GM18526 (cell line): ENCODE data around the gene CNTNAP5.

ENCODE experiments used
- POLR2A ChIP-seq: IDR thresholded peaks from 3 replicates; pipeline ENCODE4 v1.6.1; 2011; ENCODE audit not compliant: insufficient read length; ENCODE audit errors: extremely low read depth

Gene CNTNAP5

DNA sequence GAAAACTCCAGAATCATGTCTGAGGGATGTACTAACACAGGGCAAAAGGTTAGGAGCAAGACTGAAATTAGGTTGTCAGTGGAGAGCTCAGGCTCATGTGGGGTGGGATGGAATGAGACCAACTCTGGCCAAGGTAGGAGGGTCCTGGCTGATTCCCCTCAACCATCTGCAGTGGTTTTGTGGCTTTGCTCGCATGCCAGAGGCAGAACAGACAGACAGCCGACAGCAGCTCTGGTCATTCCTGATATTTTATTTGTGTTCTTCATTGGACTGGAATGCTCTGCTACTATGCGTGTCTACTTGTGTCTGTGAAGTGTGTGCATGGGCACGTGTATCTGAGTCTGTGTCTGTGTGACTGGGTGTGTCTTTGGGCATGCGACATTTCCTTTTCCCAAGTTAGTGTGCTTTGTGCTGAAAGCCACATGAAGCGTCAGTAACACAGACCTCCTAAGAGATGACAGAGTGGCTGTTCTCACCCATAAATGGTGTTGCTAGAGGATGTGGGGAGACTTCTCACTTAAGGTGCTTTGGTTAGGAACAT lies 239.5 kb downstream of the CNTNAP5 start:
- TF ChIP-seq POLR2A, result no peak

DNA sequence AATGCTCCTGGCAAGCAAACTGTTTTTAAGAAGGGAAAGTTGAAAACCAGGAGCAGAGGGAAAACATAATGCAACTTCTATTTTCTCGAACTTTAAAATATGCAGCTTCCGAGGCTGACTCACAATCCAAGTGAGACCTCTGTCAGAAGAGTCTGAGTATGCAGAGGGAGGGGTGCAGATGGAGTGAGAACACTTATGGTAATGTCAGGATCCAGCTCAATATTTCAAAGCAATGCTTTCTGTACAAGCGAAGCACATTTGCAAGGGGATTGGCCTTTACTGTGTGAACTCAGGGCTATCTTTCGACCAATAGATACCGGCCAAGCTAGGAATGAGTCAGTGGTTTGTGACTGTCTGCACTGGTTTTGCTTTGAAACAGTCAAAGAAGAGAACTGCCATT lies 242.7 kb downstream of the CNTNAP5 start:
- TF ChIP-seq POLR2A, result no peak

DNA sequence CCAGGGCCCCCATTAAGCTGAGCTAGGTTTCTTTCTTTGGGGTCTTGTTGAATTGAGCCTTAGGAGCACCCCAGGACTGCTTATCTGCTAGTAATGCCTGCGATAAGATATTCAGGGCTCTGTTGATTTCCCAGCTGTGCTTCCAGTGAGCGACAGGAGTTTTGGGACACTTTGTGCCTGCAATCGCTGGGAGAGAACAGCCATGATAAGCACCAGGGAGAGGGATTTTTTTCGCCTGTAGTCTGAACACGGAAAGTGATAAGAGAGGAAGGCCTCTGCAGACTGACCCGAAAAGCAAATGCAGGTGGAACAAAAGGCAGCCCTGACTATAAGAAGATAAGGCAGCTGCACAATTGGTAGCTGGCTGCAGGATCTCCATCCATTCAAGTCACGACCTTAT lies 244.3 kb downstream of the CNTNAP5 start:
- TF ChIP-seq POLR2A, result no peak

DNA sequence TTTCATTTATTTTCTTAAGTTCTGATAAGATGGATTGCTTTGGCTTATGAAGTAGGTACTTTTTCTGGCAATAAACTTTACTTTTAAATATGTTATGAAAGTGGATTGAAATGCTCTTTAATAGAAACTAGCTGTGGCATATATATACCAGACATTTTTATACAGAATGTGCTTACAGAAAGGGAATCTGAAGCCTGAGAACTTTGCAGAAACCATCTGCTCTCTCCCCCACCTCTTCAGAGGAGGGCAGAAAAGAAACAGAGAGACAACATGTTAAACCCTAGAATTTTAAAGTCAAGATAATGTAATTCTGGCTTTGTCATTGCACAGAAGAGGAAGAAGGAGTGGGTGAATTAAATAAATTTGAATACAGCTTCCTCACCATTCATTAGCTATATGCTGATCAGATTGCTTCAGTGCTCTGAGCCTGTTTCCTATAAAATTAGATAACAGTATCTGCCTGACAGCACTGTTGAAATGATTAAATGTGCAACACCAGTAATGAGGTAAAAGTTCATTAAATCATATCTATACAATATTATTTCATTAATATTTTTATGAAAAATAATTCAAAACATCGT lies 247.3 kb downstream of the CNTNAP5 start:
- TF ChIP-seq POLR2A, result no peak

DNA sequence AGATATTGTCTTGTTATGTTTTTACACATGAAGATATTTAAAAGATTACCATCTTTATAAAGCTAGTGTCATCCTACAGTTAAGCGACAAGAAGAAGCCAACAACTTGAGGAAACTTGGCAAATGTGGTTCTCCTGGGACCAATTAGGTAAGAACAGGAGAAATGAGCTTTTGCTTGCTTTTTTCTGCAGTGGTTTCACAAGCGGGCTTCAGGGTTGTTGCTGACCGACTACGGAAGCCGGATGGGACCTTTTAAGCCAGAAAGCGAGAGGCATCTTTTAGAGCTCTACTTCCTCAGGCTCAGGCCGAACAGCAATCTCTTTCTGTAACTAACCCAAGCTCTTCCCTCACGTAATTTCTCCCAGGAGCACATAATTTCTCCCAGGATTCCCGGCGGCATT lies 256.5 kb downstream of the CNTNAP5 start:
- no peak for TF ChIP-seq POLR2A

DNA sequence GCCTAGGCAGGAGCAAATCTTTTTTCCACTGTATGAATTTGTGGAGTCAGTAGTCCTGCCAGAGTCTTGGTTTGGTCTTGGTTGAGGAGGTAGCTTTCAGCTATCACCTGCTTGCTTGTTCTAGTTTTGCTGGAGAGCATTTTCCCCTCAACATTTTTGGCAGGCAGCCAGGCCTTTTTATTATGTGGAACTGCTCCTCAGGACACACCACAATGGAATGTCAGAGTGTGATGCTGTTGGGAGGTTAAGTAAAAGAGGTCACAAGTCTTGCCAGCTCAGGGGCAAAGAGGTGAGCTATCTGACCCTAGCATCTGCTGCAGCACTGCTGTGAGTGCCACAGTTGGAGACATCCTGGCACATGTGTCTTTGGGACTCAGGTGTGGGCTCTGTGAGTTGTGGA lies 258.0 kb downstream of the CNTNAP5 start:
- no peak for TF ChIP-seq POLR2A

DNA sequence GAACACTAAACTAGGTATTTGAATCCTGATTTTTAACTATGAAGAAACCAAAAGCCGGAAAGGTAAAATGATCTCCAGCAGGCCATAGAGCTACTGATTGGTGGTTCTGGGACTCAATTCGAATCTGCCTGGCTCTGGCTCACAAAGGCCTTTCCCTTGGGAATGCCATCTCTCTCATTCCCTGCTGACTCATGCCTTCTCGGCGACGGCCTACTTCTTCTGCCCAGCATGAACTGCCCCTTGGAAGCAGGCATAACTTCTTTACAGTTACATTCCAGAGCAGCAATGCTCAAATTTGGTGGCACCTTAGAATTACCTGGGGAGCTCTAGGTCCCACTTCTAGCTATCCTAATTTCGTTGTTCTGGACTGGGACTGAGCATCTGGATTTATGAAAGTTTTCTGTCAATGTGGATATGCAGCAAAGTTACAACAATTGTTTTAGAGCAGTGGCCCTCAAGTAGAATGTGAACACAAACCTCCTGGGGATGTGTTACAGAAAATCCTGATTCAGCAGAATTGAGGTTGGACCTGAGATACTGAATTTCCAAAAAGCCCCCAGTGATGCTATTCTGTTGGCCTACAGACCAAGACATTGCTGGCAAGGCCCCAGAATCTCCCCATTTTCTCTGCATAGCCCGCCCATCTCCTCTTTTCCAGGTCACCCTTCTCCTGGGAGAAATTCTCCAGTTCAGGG lies 261.1 kb downstream of the CNTNAP5 start:
- TF ChIP-seq POLR2A, result no peak

DNA sequence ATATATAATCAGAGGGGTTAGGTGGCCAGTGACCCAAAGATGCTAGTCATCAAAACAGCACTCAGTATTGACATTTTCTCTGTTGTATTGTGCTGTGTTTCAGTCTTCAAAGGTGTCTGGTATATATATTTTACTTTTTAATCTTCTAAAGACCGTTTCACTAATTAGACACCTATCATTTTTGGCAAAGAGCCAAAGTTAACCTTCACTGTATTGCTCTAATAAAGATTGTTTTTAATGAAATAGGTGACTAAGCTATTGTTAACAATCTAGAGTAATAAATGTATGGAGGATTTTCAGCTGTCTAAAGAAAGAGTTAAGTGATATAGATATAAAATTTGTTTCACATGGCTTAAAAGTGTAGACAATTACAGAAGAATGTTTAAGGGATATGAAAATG lies 264.0 kb downstream of the CNTNAP5 start:
- no peak for TF ChIP-seq POLR2A

DNA sequence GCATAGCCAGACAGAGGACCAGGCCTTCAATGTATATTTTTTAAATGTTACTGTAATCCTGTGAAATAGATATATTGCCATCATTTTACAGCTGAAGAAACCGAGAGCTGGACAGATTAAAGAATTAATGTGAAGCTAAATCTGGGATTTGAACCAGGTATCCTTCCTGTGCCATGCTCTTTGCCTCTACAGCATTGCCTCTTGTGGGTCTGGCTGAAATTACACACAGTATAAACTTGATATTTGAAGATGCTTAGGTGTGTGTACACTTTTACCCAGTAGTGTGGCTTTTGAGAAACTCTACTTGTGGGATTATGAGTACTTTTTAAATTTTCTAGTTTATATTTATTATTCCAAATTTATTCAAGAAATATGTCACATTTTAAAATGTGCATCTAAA lies 264.5 kb downstream of the CNTNAP5 start:
- TF ChIP-seq POLR2A, result no peak

DNA sequence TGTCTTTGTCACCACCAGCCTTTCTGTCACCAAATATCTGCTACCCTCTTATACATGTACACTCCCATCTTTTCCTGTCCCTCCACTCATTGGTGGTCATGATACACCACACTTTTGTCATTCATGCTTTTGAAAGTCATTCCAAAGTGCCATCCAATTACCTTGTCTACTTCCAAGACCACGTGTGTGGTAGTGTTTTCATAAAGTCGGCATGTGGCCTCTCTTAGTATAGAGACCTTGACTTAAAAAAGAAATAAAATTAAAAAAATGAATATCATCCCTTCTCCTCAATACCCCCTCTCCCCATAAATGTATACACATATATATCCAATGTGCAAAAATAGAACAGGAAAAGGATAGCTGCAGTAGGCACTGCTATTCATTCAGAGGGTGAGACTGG lies 271.4 kb downstream of the CNTNAP5 start:
- TF ChIP-seq POLR2A, result no peak

DNA sequence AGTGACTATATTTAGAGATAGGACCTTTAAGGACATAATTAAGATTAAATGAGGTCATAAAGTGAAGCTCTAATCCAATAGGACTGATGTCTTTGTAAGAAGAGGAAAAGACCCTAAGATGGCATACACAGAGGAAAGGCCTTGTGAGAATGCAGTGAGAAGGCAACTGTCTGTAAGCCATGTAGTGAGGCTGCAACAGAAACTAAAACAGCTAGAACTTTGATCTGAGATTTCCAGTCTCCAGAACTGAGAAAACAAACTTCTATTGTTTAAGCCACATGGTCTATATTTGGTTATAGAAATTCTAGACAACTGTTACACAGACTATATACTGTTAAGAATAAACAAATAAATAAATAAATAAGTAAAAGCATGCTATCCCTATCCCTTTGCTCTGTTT lies 276.8 kb downstream of the CNTNAP5 start:
- no peak for TF ChIP-seq POLR2A

DNA sequence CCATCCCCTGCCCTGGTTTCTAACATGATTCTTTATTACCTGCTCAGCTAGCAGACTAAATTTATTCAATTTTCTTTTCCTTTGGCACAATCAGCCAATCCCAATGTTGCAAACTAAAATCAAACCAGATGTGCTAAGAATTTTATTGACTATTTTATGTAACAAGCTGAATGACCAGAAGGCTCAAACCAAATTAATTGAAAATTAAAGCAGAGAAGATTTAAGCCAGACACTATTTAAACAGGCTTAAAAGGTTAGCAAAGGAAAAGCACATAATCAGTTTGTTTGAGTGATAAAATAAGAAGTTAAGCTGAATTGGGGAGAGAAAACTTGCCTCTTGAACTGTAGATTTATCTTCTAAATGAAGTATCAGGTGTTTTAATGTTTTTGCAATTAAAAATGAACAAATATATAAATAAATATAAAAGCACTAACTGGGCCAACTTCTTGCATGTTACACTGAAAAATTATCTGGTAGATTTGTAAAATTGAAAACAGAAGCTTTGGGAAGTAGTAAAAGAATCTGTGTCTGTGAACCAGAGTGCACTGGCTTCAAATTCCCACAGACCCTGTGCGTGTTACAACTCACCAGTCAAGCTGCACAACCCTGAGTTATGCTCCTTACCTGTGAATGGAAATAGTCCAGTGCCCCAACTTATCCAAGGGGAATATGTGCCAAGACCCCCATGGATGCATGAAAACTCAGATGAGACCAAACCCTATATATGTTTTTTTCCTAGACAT lies 283.4 kb downstream of the CNTNAP5 start:
- no peak for TF ChIP-seq POLR2A

DNA sequence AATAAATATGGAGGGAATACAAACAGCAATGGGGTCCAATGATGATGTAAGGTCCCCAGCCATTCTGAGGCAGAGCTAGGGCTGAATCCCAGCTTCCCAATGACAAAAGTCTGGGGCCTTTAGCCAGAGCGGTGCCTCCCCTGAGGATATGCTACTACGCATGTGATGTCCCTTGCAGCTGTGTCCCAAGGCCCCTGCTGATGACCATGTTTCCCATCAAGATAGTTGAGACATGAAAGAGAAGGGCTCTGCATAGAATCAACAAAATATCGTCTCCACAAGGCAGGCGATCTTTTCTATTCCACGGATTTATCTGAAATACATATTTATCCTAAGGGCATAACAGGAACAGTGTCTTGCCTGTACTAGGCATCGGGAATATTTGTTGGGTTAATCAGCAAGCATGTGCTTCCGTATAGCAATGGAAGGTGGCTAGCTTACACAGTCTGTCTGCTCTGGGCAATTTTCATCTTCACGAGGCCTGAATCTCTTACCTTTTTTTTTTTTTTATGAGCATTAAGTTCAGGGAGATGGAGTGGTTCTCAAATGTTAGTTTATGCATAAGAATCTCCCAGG lies 284.6 kb downstream of the CNTNAP5 start:
- TF ChIP-seq POLR2A, result no peak

DNA sequence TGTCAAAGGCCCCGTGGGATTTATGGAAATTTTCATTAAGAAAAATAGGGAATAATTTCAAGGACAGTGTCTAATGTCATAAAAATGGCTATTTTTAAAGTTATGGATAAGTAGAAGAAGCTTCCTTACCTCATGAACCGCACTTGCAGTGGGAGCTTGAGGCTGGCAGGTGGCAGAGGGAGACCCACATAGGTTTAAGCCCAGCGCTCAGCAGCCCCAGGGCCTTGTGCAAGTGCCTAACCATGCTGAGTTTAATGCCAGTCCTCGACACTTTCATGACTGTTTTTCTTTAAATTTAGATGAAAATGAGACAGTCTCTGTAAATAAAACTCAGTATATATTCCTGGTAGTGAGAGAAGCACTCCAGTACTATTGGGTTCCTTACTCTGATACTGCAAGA lies 285.6 kb downstream of the CNTNAP5 start:
- no peak for TF ChIP-seq POLR2A

DNA sequence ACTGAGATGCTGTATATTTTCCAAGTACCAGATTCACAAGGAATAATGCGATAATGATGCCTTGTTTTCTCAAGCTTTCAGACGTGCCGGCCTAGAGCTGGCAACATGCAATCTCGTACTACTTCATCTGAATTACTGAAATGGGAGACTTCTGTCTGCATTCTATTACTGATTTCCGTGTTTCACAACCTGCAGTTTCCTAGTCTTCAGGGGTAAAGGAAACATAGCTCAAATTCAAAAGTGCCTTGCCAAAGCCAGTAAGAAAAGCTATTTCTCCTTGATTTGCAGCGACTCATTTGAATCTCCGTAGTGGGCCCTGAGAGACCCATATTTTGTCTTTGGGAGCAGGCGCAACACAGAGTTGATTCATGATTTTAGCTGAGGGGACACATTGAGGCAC lies 289.0 kb downstream of the CNTNAP5 start:
- TF ChIP-seq POLR2A, result no peak

DNA sequence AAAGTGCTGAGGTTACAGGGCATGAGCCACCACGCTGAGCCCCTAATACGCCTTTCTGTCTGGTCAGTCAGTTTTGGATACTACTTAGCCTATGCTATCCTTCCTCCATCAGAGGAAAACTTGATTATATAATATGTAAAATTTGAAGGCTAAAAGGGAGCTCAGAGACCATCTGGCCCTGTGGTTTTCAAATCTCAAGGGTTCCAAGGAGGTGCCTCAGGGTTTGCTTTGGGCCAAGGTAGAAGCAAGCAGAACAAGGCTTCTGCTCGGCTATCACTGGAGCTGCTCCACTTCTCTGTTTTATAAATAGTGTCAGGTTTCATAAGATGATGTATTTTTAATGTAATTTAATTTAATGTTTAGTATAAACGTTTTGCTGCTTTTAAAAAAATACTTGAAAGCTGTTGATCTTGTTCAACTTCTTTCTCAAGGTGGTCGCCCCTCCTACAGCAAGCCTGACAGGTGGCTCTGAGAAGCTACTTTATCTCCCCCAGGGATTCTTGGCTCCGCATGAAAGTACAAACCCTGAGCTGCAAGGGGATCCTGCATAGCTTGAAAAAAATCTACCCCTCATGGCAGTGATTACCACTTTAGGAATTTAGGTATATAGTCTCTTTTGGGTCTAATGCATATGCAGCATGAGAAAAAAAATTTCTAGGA lies 290.3 kb downstream of the CNTNAP5 start:
- no peak for TF ChIP-seq POLR2A

DNA sequence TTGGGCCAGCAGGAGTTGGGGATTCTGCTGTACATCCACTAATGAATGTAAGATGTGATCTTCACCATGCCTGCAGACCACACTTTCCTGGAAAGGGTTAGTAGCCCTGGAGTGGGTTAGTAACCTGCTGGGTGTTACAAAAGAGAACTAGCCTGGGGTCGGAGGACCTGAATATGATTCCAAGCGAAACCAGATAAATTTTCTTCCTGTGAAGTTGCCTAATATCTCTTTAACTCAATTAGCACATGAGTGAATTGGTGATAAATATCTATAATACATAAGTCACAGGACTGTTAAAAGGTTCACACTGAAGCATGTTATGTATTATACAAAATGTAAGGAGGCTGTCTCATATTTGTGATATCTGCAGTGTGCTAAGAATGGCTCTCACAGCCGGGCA lies 291.0 kb downstream of the CNTNAP5 start:
- TF ChIP-seq POLR2A, result no peak
